H1 (cell line): ENCODE data around the gene FGF6. TPM values are rescaled to one million over a fixed set of nuclear protein-coding genes. Genes with fewer than 3 reads are reported as not detected.

Experiments
- CTCF ChIA-PET: fragments of 300-600 bp; sonication (Branson Sonifier 250); formaldehyde crosslinking; loops from one replicate; lab custom pipeline; 2021; ENCODE audit not compliant: partially characterized antibody; lab: Charles Lee
- POLR2A ChIA-PET: fragments of 300-600 bp; sonication (Branson Sonifier 250); formaldehyde crosslinking; loops from one replicate; lab custom pipeline; 2021; ENCODE audit warnings: inconsistent platforms; ENCODE audit not compliant: partially characterized antibody; lab: Charles Lee
- DNase-seq, 2 experiments: peaks; one replicate each; pipeline versions ENCODE4 v3.0.0 to v3.0.0-alpha.2; 2010 to 2022; ENCODE audit warnings: low spot score in 2 of 2, low read depth in 1 of 2, mixed read lengths in 1 of 2
- FAIRE-seq: peaks from 2 replicates; lab custom pipeline; 2011; peaks lifted over from hg19 to GRCh38; lab: Jason Lieb, UNC
- H2AFZ ChIP-seq: 2 replicates; pipeline ENCODE4 v1.8.1; 2012; ENCODE audit warnings: low read length, inconsistent platforms
- H2AK5ac ChIP-seq: 2 replicates; pipeline ENCODE4 v1.6.1; 2013; ENCODE audit warnings: low read depth, low read length
- H2BK120ac ChIP-seq: replicated peaks from 2 replicates; pipeline ENCODE3; 2013; ENCODE audit warnings: low read depth, low read length, inconsistent platforms
- H2BK12ac ChIP-seq: 2 replicates; pipeline ENCODE4 v1.6.1; 2013; ENCODE audit warnings: low read depth, low read length
- H2BK15ac ChIP-seq: 2 replicates; pipeline ENCODE4 v1.6.1; 2013; ENCODE audit warnings: low read length
- H2BK20ac ChIP-seq: 2 replicates; pipeline ENCODE4 v1.6.1; 2013; ENCODE audit warnings: low read length
- H2BK5ac ChIP-seq: 2 replicates; pipeline ENCODE4 v1.6.1; 2013; ENCODE audit warnings: low read depth, low read length
- H3K14ac ChIP-seq: 2 replicates; pipeline ENCODE4 v1.6.1; 2013; ENCODE audit warnings: inconsistent platforms; ENCODE audit not compliant: insufficient read length
- H3K18ac ChIP-seq: 2 replicates; pipeline ENCODE4 v1.6.1; 2013; ENCODE audit warnings: low read length; ENCODE audit errors: extremely low read depth
- H3K23ac ChIP-seq: 2 replicates; pipeline ENCODE4 v1.6.1; 2013; ENCODE audit warnings: inconsistent platforms; ENCODE audit not compliant: insufficient read length
- H3K23me2 ChIP-seq: 2 replicates; pipeline ENCODE4 v1.6.1; 2013; ENCODE audit warnings: low read depth, low read length
- H3K27ac ChIP-seq: 2 replicates; pipeline ENCODE4 v1.6.1; 2011; ENCODE audit warnings: low read depth, low read length, inconsistent platforms
- H3K27me3 ChIP-seq, 4 experiments: replicated peaks in 1 of 4; 1 replicate in 1 of 4; 2 replicates in 3 of 4; pipeline versions ENCODE4 v1.6.1 to v1.8.1; 2011 to 2013; ENCODE audit warnings: low read length in 3 of 4, mild to moderate bottlenecking in 3 of 4, inconsistent platforms in 2 of 4, mixed read lengths in 2 of 4, moderate library complexity in 1 of 4; ENCODE audit not compliant: control insufficient read depth in 3 of 4, insufficient read depth in 3 of 4; ENCODE audit errors: extremely low read depth in 1 of 4
- H3K36me3 ChIP-seq, 4 experiments: 2 replicates each; pipeline versions ENCODE4 v1.6.1 to v1.8.1; 2011 to 2013; ENCODE audit warnings: mild to moderate bottlenecking in 4 of 4, low read length in 3 of 4, moderate library complexity in 2 of 4, control low read depth in 1 of 4, inconsistent platforms in 1 of 4; ENCODE audit not compliant: insufficient read depth in 4 of 4, control insufficient read depth in 2 of 4
- H3K4ac ChIP-seq: replicated peaks from 2 replicates; pipeline ENCODE3; 2013; ENCODE audit warnings: low read length, low read depth, mixed read lengths, inconsistent platforms; ENCODE audit not compliant: insufficient read length
- H3K4me1 ChIP-seq, 4 experiments: replicated peaks in 1 of 4; 1 replicate in 1 of 4; 2 replicates in 3 of 4; pipeline versions ENCODE4 v1.6.1 to v1.8.1; 2011 to 2013; ENCODE audit warnings: low read length in 3 of 4, inconsistent platforms in 2 of 4, mixed read lengths in 1 of 4; ENCODE audit not compliant: insufficient read depth in 4 of 4, control insufficient read depth in 3 of 4
- H3K4me2 ChIP-seq, 2 experiments: 2 replicates each; pipeline versions ENCODE4 v1.6.1 to v1.8.1; 2011 to 2013; ENCODE audit warnings: low read depth in 2 of 2, low read length in 2 of 2, control low read depth in 1 of 2, inconsistent platforms in 1 of 2, mild to moderate bottlenecking in 1 of 2; ENCODE audit not compliant: insufficient read depth in 1 of 2
- H3K4me3 ChIP-seq, 4 experiments: fragments of 200-600, 300-600 bp in 1 of 4; sonication (generic), shearing (Covaris generic), sonication (Bioruptor Twin) in 1 of 4; 2 replicates each; pipeline versions ENCODE4 v1.5.1 to v1.8.1; 2011 to 2016; ENCODE audit warnings: low read length in 4 of 4, low read depth in 3 of 4, control low read depth in 2 of 4, inconsistent platforms in 2 of 4, mild to moderate bottlenecking in 2 of 4, mixed read lengths in 1 of 4, moderate library complexity in 1 of 4; ENCODE audit not compliant: insufficient read depth in 2 of 4; ENCODE audit errors: extremely low read depth in 1 of 4
- H3K56ac ChIP-seq: replicated peaks from 2 replicates; pipeline ENCODE3; 2013; ENCODE audit warnings: low read depth, mild to moderate bottlenecking, mixed read lengths, low read length, inconsistent platforms; ENCODE audit not compliant: insufficient read length
- H3K79me1 ChIP-seq: 2 replicates; pipeline ENCODE4 v1.6.1; 2013; ENCODE audit warnings: low read depth, low read length, control low read depth
- H3K79me2 ChIP-seq, 2 experiments: 2 replicates each; pipeline versions ENCODE4 v1.6.1 to v1.8.1; 2012 to 2013; ENCODE audit warnings: low read length in 2 of 2, mild to moderate bottlenecking in 2 of 2, inconsistent platforms in 1 of 2; ENCODE audit not compliant: insufficient read depth in 2 of 2, control insufficient read depth in 1 of 2
- H3K9ac ChIP-seq, 4 experiments: replicated peaks in 1 of 4; 1 replicate in 1 of 4; 2 replicates in 3 of 4; pipeline versions ENCODE4 v1.6.1 to v1.8.1; 2011 to 2013; ENCODE audit warnings: low read depth in 3 of 4, low read length in 3 of 4, control low read depth in 2 of 4, mild to moderate bottlenecking in 2 of 4, moderate library complexity in 2 of 4, inconsistent platforms in 1 of 4; ENCODE audit errors: extremely low read depth in 1 of 4
- H3K9me3 ChIP-seq, 2 experiments: 2 replicates each; pipeline versions ENCODE4 v1.6.1 to v1.8.1; 2012 to 2013; ENCODE audit warnings: mild to moderate bottlenecking in 2 of 2, moderate library complexity in 2 of 2, control low read depth in 1 of 2, inconsistent platforms in 1 of 2, low read depth in 1 of 2, low read length in 1 of 2, mixed read lengths in 1 of 2; ENCODE audit not compliant: insufficient read depth in 2 of 2
- H4K20me1 ChIP-seq, 2 experiments: replicated peaks in 1 of 2; 2 replicates each; pipeline versions ENCODE3 to v1.8.1; 2011 to 2013; ENCODE audit warnings: inconsistent platforms in 2 of 2, low read length in 2 of 2, mild to moderate bottlenecking in 1 of 2; ENCODE audit not compliant: insufficient read depth in 2 of 2, control insufficient read depth in 1 of 2
- H4K5ac ChIP-seq: 2 replicates; pipeline ENCODE4 v1.6.1; 2013; ENCODE audit warnings: low read length, low read depth, mixed read lengths, inconsistent platforms; ENCODE audit not compliant: insufficient read length
- H4K8ac ChIP-seq: 2 replicates; pipeline ENCODE4 v1.8.0; 2013; ENCODE audit warnings: mild to moderate bottlenecking, moderate library complexity, low read length, inconsistent platforms; ENCODE audit not compliant: insufficient read depth; ENCODE audit errors: extremely low read depth
- H4K91ac ChIP-seq: replicated peaks from 2 replicates; pipeline ENCODE3; 2013; ENCODE audit warnings: low read length, mixed read lengths, inconsistent platforms; ENCODE audit not compliant: insufficient read length
- ATF3 ChIP-seq: IDR thresholded peaks from 2 replicates; pipeline ENCODE4 v1.6.1; 2011; ENCODE audit warnings: low read depth, mild to moderate bottlenecking, low read length; ENCODE audit not compliant: insufficient read depth
- BRCA1 ChIP-seq: IDR thresholded peaks from 2 replicates; pipeline ENCODE4 v1.6.1; 2012; ENCODE audit warnings: low read depth, low read length, improper control_type of control experiment
- CREB1 ChIP-seq: IDR thresholded peaks from 2 replicates; pipeline ENCODE4 v1.6.1; 2012; ENCODE audit warnings: inconsistent platforms
- CTCF ChIP-seq, 3 experiments: IDR thresholded peaks; 1 replicate in 2 of 3; 2 replicates in 1 of 3; pipeline versions ENCODE4 v1.5.1 to v1.6.1; 2011; ENCODE audit warnings: low read length in 3 of 3, mild to moderate bottlenecking in 3 of 3, inconsistent platforms in 2 of 3, low read depth in 1 of 3, moderate library complexity in 1 of 3; ENCODE audit not compliant: insufficient read depth in 1 of 3; ENCODE audit errors: control extremely low read depth in 1 of 3
- HDAC2 ChIP-seq, 2 experiments: fragments of 300-600 bp in 1 of 2; sonication (generic) in 1 of 2; IDR thresholded peaks; 2 replicates each; pipeline ENCODE4 v1.6.1; 2011 to 2012; ENCODE audit warnings: low read depth in 2 of 2, low read length in 2 of 2, mild to moderate bottlenecking in 2 of 2, moderate library complexity in 2 of 2, borderline replicate concordance in 1 of 2, inconsistent platforms in 1 of 2
- POLR2A ChIP-seq, 2 experiments: IDR thresholded peaks; 1 replicate in 1 of 2; 2 replicates in 1 of 2; pipeline ENCODE4 v1.6.1; 2011; ENCODE audit warnings: low read depth in 2 of 2, low read length in 2 of 2, mild to moderate bottlenecking in 2 of 2; ENCODE audit errors: control extremely low read depth in 1 of 2
- POLR2AphosphoS5 ChIP-seq: IDR thresholded peaks from 2 replicates; pipeline ENCODE4 v1.6.1; 2011; ENCODE audit warnings: low read depth, low read length
- POU5F1 ChIP-seq: IDR thresholded peaks from 2 replicates; pipeline ENCODE4 v1.6.1; 2011; ENCODE audit warnings: low read depth, mild to moderate bottlenecking, low read length, moderate library complexity
- RNF2 ChIP-seq: fragments of 200-900, 300-1000 bp; sonication (generic); IDR thresholded peaks from 2 replicates; pipeline ENCODE4 v1.7.1; 2016; ENCODE audit warnings: borderline replicate concordance, low read depth, mild to moderate bottlenecking, antibody characterized with exemption, low read length; ENCODE audit not compliant: poor library complexity, severe bottlenecking; ENCODE audit errors: missing control alignments
- SP1 ChIP-seq: IDR thresholded peaks from 2 replicates; pipeline ENCODE4 v1.6.1; 2011; ENCODE audit warnings: low read depth, low read length
- SUZ12 ChIP-seq: fragments of 200-600 bp; sonication (generic); IDR thresholded peaks from 2 replicates; pipeline ENCODE4 v1.6.1; 2012; ENCODE audit warnings: mild to moderate bottlenecking, inconsistent platforms, low read length, moderate library complexity, mixed read lengths
- WGBS, 2 experiments: shearing (Covaris generic) in 1 of 2; methylation state at CpG; one replicate each; pipeline versions ENCODE4 v1.1.6 to v1.1.7; 2013 to 2015; ENCODE audit warnings: low lambda C conversion rate in 2 of 2, mixed read lengths in 2 of 2, inconsistent platforms in 1 of 2, low coverage in 1 of 2, missing lambda C conversion rate in 1 of 2; ENCODE audit not compliant: insufficient replicate concordance in 2 of 2, insufficient coverage in 1 of 2, insufficient read length in 1 of 2; ENCODE audit errors: extremely low coverage in 1 of 2, missing lambda C conversion rate in 1 of 2; 5-methylcytosine and 5-hydroxymethylcytosine counted together
- polyA plus RNA-seq, 7 experiments: library from polyadenylated mRNA; depleted of rRNA in 3 of 7; stranded (reverse) in 5 of 7; unstranded in 2 of 7; fragments of >200 nt in 5 of 7; fragments of 200-250 nt in 2 of 7; gene quantifications; 1 replicate in 5 of 7; 2 replicates in 1 of 7; 4 replicates in 1 of 7; pipeline versions ENCODE4 v1.2.1 to v1.2.3, GENCODE V29; 2011 to 2013; ENCODE audit warnings: missing spikeins in 2 of 7, mixed read lengths in 2 of 7
- total RNA-seq: library from RNA; stranded (reverse); fragmentation: NEBNext Ultra II Directional; extraction: Animal tissue kit (Norgen Biotek cat#: 25700); gene quantifications from 2 replicates; pipeline ENCODE4 v1.2.1, GENCODE V29; 2021

Gene FGF6
- total and polyA plus RNA-seq, 2 of the 8 experiments (the other 6 are each of a cell fraction or from before 2014, with no cell fraction given) = not detected

- Histone ChIP-seq H3K9ac (no peak overlapping the region), H3K79me1 (no peaks in the 10 kb centered on the region), H2BK20ac (no peak overlapping the region), H2BK12ac (no peak overlapping the region), H4K91ac (no peak overlapping the region), H3K4me1 (peaks cover 0 to 3% (median 1%) of the 10 kb centered on the region in 4 experiments; a peak in 4 of 7 replicates), H2AFZ (no peak overlapping the region), H3K4me3 (no peak overlapping the region), H3K4me2 (no peak overlapping the region), H2BK120ac (no peak overlapping the region), H3K36me3 (peaks cover 0 to 3% (median 0%) of the 10 kb centered on the region in 4 experiments; a peak in 1 of 8 replicates), H2BK15ac (no peak overlapping the region), H3K18ac (no peak overlapping the region), H4K20me1 (no peaks in the 10 kb centered on the region), H3K23ac (no peak overlapping the region), H4K5ac (no peak overlapping the region), H3K56ac (no peak overlapping the region), H2AK5ac (no peak overlapping the region), H3K4ac (no peak overlapping the region), H4K8ac (no peak overlapping the region), H3K79me2 (no peaks in the 10 kb centered on the region), H3K27me3 (no peaks in the 10 kb centered on the region), H2BK5ac (no peak overlapping the region), H3K9me3 (no peaks in the 10 kb centered on the region), H3K27ac (no peak overlapping the region), H3K14ac (no peak overlapping the region), H3K23me2 (no peaks in the 10 kb centered on the region)
- 70% methylated on average over 2 of the region's 2 CpGs; no CpG with 5 or more reads in 1 of the 2 experiments for WGBS, 2 experiments
- POLR2A ChIA-PET = no interaction called here
- DNase-seq (no peak), FAIRE-seq (no peak)
- CTCF ChIA-PET = no interaction called here
- TF ChIP-seq CREB1 (no peak), POLR2A (IDR thresholded peaks at IDR 0.05; ENCODE audit: control extremely low read depth in 1 of 2, low read depth in 2 of 2, low read length in 2 of 2) (no peak), SP1 (no peak), BRCA1 (no peak), POU5F1 (no peak), POLR2AphosphoS5 (no peak), RNF2 (no peak), ATF3 (no peak), CTCF (IDR thresholded peaks at IDR 0.05; ENCODE audit: control extremely low read depth in 1 of 3, insufficient read depth in 1 of 3, low read depth in 1 of 3, low read length in 3 of 3) (no peak), HDAC2 (IDR thresholded peaks at IDR 0.05; ENCODE audit: borderline replicate concordance in 1 of 2, low read depth in 2 of 2, low read length in 2 of 2) (no peak), SUZ12 (no peak)
Observed at GRCh38 chr12:4489556-4489955, 43.9 kb upstream of the FGF6 start.
